Activated naive CD4-positive, alpha-beta T cell treated with anti-CD3 and anti-CD28 coated beads, Interleukin-2, amount 50 U/mL, for 72 hours (primary cell): Measurements from ENCODE around the gene MTHFR. TPM values are rescaled to one million over a fixed set of nuclear protein-coding genes. Genes with fewer than 3 reads are reported as not detected.

ENCODE experiments used
- ATAC-seq, 2 donors: fragments of 150-1000 bp; cut with Tn5 transposase; 2 replicates each; pipeline ENCODE4 v1.10.0; 2021; ENCODE audit warnings: mild to moderate bottlenecking in 2 of 2, moderate library complexity in 2 of 2
- DNase-seq, 2 donors: peaks; one replicate each; pipeline ENCODE4 v3.0.0; 2021 to 2022; ENCODE audit warnings: low spot score in 2 of 2
- H3K27ac Mint-ChIP-seq, 2 donors: one replicate each; pipeline ENCODE4 v1.8.0; 2022; ENCODE audit warnings: mild to moderate bottlenecking in 2 of 2, mixed read lengths in 2 of 2
- H3K36me3 Mint-ChIP-seq, 2 donors: one replicate each; pipeline ENCODE4 v1.8.0; 2022; ENCODE audit warnings: mixed read lengths in 2 of 2
- H3K9me3 Mint-ChIP-seq, 2 donors: one replicate each; pipeline ENCODE4 v1.8.0; 2022; ENCODE audit warnings: mixed read lengths in 2 of 2
- total RNA-seq, 2 donors: library from RNA; stranded (reverse); gene quantifications; one replicate each; pipeline ENCODE4 v1.2.3, GENCODE V29; 2022

MTHFR gene
- total RNA-seq, 2 donors from 2014 or later = 14.8 to 18.2 TPM

DNA sequence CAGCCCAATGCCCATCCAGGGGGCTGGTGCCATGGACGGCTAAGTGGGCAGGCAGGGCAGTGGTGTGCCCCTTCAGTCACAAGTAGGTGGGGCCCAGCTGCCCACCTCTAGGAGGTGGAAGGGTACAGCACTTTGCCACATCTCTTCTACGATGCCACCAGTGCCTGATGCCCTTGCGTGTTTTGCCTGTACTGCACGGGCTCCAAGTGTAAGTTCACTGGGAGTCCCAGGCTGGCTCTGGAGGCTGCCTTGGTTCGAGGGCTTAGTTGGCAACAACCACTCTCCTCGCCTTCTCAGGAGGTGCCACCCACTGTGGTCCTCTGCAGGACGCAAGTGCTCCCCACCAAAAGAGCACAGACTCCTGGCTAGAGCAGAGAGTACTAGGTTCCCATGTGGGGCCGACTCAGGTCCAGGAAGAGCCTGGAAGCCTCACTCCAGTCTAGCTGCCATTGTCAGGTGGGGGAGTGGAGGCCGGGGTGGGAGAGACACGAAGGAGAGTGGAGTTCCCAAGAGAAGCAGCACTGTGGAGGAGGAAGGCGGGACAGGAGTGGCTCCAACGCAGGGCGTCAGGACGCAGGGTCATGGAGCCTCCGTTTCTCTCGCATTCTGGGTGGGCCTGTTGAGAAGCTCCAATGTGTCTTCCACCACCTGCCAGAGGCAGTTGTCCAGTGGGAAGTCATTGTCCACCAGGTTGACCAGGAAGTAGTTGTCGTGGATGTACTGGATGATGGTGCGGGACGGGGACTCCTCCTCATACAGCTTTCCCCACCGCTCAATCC, 15.5 kb downstream of the MTHFR start:
- DNase-seq = no peak
- Mint-ChIP-seq H3K27ac (peak overlapping the region; percentile 5 to 76), H3K9me3 (no peaks in the 10 kb centered on the region), H3K36me3 (no peaks in the 10 kb centered on the region)
- no peak for ATAC-seq

- Mint-ChIP-seq H3K36me3 (no peaks in the 10 kb centered on the region), H3K9me3 (no peaks in the 10 kb centered on the region), H3K27ac (peak overlapping the region in 1 of 2 donors; percentile 5)
- DNase-seq = no peak
- ATAC-seq = no peak
Measured at GRCh38 chr1:11789126-11790067, 16.4 kb downstream of the MTHFR start.

DNA sequence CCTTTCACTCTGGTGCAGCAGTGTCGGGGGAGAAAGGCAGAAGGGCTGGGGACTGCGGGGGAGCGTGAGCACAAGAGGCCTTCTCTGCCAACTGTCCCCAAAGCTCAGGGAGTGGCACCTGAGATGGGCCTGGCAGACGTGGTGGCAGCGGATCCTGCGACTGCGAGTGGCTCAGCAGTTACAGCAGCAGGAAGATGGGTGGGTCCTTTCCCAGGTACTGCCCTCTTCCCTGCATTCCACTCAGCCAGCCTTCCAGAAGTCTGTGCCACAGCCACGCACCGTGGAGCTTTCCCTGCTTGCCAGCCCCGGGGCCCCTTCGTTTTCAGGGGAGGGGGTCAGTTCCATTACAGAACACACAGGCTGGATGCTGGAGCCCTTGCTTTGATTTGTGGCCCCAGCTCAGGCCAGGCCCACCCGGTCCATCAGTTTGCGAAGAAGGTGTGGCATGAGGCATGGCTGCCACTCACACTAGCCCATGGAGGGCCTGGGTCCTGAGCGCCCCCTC, 17.2 kb downstream of the MTHFR start:
- H3K27ac Mint-ChIP-seq = no peak overlapping the region
- DNase-seq = no peak

GRCh38 chr1:11787804-11788436, 17.8 kb downstream of the MTHFR start:
- ATAC-seq = no peak
- DNase-seq = no peak
- H3K36me3 Mint-ChIP-seq = no peaks in the 10 kb centered on the region
- no peaks in the 10 kb centered on the region for H3K9me3 Mint-ChIP-seq
- no peak overlapping the region for H3K27ac Mint-ChIP-seq

More for the DNA sequence above, 17.2 kb downstream of the MTHFR start:
- Mint-ChIP-seq H3K36me3 (no peaks in the 10 kb centered on the region), H3K9me3 (no peaks in the 10 kb centered on the region)
- ATAC-seq = no peak

DNA sequence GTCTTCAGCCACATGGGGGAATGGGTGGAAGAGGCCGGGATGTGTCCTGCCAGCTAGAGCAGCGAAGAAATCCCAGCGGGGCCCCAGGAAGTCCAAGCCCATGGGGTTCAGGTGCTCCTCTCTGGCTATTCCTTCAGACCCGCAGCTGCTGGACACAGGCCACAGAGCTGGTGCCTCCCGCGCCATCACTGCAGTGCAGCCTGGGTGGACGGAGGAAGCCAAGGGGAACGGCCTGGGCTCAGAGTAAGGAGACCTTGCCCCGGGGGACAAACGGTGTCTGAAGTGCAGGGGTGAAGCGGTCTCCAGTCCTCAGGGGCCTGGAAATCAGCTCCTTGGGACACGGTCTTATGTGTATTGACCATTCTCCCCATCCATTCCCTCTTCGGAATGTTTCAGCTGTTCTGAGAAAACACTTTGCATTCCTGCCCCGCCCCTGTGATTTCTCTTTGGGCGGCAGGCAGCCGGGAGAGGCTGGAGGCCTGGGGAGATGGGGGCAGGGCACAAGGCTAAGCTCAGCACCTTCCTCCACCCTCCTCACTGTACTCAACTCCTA, 18.4 kb downstream of the MTHFR start:
- Mint-ChIP-seq H3K27ac (no peak overlapping the region), H3K36me3 (no peaks in the 10 kb centered on the region), H3K9me3 (no peaks in the 10 kb centered on the region)
- DNase-seq = no peak
- no peak for ATAC-seq

GRCh38 chr1:11786168-11786567, 19.6 kb downstream of the MTHFR start:
- H3K36me3 Mint-ChIP-seq = no peaks in the 10 kb centered on the region
- H3K9me3 Mint-ChIP-seq = no peaks in the 10 kb centered on the region
- ATAC-seq (no peak), DNase-seq (no peak)
- no peak overlapping the region for H3K27ac Mint-ChIP-seq

- H3K27ac Mint-ChIP-seq = no peak overlapping the region
- no peaks in the 10 kb centered on the region for H3K9me3 Mint-ChIP-seq
- H3K36me3 Mint-ChIP-seq = no peaks in the 10 kb centered on the region
- DNase-seq (peak; percentile 62 to 70), ATAC-seq (peak; percentile 86 to 93)
Measured at GRCh38 chr1:11784993-11785769, 20.6 kb downstream of the MTHFR start.

DNA sequence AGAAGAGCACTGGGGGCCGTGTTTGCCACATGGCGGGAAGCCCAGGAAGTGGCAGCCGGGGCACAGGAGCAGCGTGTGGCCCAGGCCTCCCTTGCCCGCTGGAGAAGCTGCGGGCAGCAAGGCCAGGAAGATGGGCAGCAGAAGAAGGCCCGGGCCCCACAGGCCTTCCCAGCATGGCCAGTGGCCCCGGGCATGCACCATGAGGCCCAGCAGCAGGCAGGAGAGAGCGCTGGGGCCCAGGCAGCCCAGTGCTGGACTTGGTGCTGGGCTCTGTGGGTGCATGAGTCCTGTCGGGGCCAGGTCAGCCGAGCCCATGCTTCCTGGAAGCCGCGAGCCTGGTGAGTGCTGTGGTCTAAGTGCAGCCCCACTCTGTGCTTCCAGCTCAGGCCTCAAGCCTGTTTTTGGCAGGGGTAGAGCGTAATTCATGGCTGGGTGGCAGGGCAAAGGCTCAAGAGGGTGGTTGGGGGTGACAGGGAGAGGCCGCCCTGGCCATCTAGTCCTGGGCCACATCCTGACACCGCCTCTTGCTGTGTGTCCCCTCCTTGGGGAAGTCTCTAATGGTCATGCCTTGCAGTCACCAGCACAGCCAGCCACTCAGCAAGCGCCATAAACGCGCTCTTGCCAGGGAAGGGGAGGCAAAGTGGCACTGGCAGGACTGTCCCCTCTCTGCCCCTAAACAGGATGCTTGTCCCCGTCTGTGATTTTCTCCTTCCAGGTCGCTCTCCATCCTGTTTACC, 21.3 kb downstream of the MTHFR start:
- no peak for DNase-seq
- peak; percentile 19 to 21 for ATAC-seq
- H3K9me3 Mint-ChIP-seq = no peaks in the 10 kb centered on the region
- no peaks in the 10 kb centered on the region for H3K36me3 Mint-ChIP-seq
- no peak overlapping the region for H3K27ac Mint-ChIP-seq

DNA sequence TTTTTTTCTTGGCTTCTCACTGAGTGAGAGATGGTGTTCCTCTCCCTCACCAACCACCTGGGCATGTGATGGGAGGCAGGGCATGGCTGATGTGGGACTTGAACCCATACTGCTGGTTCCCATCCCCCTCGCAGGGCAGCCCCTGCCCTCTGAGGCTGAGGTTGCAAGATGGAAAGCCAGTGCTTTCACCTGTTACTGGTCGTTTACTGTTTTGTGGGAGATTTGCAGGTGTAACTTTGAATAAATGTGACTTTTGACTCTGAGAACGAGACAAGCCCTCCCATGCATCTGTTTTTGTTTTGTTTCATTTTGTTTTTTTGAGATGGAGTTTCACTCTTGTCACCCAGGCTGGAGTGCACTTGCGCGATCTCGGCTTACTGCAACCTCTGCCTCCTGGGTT, 22.2 kb downstream of the MTHFR start:
- H3K27ac Mint-ChIP-seq = no peak overlapping the region
- no peaks in the 10 kb centered on the region for H3K36me3 Mint-ChIP-seq
- no peaks in the 10 kb centered on the region for H3K9me3 Mint-ChIP-seq
- ATAC-seq = no peak
- no peak for DNase-seq

DNA sequence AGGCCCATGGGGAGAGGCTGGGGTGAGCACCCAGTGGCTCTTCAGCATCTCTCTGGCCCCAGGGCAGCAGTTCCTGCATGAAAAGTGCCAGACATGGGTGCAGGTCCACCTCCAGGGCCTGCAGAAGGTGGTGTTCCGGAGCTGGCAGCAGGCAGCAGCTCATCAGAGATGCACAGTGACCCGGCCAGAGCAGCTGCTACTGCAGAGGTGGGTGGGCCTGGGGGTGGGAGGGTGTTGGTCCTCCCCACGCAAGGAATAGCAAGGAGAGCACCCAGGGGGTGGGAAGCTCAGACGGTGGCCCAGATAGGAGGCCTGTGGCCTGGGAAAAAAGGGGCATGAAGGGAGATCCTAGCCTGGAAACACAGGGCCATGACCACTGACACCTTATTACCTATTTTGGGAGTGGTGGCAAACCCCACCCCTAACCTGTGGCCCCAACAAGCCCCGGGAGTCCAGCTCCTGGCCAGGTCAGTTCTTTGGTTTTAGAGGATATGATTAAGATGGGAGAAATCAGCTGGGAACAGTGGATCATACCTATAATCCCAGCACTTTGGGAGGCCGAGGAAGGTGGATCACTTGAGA, 23.5 kb downstream of the MTHFR start:
- Mint-ChIP-seq H3K36me3 (no peaks in the 10 kb centered on the region), H3K9me3 (no peaks in the 10 kb centered on the region), H3K27ac (no peak overlapping the region)
- no peak for DNase-seq
- ATAC-seq = no peak

- Mint-ChIP-seq H3K27ac (no peak overlapping the region), H3K9me3 (no peaks in the 10 kb centered on the region), H3K36me3 (no peaks in the 10 kb centered on the region)
- ATAC-seq = no peak
- DNase-seq = no peak
Measured at GRCh38 chr1:11781297-11781696, 24.5 kb downstream of the MTHFR start.

- DNase-seq (no peak), ATAC-seq (no peak)
- Mint-ChIP-seq H3K36me3 (no peaks in the 10 kb centered on the region), H3K27ac (no peak overlapping the region), H3K9me3 (no peaks in the 10 kb centered on the region)
Measured at GRCh38 chr1:11780380-11781147, 25.2 kb downstream of the MTHFR start.

GRCh38 chr1:11779715-11780379, 25.9 kb downstream of the MTHFR start:
- H3K27ac Mint-ChIP-seq = no peak overlapping the region
- no peak for ATAC-seq

More at GRCh38 chr1:11779715-11780379, 25.9 kb downstream of the MTHFR start:
- DNase-seq = no peak
- no peaks in the 10 kb centered on the region for H3K36me3 Mint-ChIP-seq
- no peaks in the 10 kb centered on the region for H3K9me3 Mint-ChIP-seq
